BLaER1 treated with 17β-estradiol and CSF1 and Interleukin-3, amounts not matched to agents 10 nM and 100 nM (cell line): Measurements from ENCODE around the gene MED15.

Source experiments
- H3K27ac ChIP-seq, 11 experiments: shearing (Covaris generic); formaldehyde crosslinking; 2 replicates each; pipeline ENCODE4 v1.8.1; 2022
- H3K27me3 ChIP-seq, 11 experiments: shearing (Covaris generic); formaldehyde crosslinking; 2 replicates each; pipeline ENCODE4 v1.8.1; 2022
- H3K36me3 ChIP-seq, 11 experiments: shearing (Covaris generic); formaldehyde crosslinking; 2 replicates each; pipeline ENCODE4 v1.8.1; 2022
- H3K4me1 ChIP-seq, 10 experiments: shearing (Covaris generic); formaldehyde crosslinking; 2 replicates each; pipeline ENCODE4 v1.8.1; 2022
- H3K4me2 ChIP-seq, 11 experiments: shearing (Covaris generic); formaldehyde crosslinking; 2 replicates each; pipeline ENCODE4 v1.8.1; 2022
- H3K4me3 ChIP-seq, 10 experiments: shearing (Covaris generic); formaldehyde crosslinking; 2 replicates each; pipeline ENCODE4 v1.8.1; 2022
- H3K9ac ChIP-seq, 11 experiments: shearing (Covaris generic); formaldehyde crosslinking; 2 replicates each; pipeline ENCODE4 v1.8.1; 2022
- H3K9me3 ChIP-seq, 11 experiments: shearing (Covaris generic); formaldehyde crosslinking; replicated peaks in 1 of 11; 2 replicates each; pipeline ENCODE4 v1.8.1; 2022
- H4K20me1 ChIP-seq, 11 experiments: shearing (Covaris generic); formaldehyde crosslinking; 2 replicates each; pipeline ENCODE4 v1.8.1; 2022
- Cebpa-rat ChIP-seq, 11 experiments: shearing (Covaris generic); IDR thresholded peaks; 2 replicates each; pipeline ENCODE4 v1.8.1; 2022

The MED15 gene

GRCh38 chr22:20595461-20595860 is 88.1 kb downstream of the MED15 start:
- Histone ChIP-seq H3K27ac (no peak overlapping the region), H4K20me1 (peaks cover 0 to 10% (median 0%) of the 10 kb centered on the region in 11 experiments; a peak in 1 of 22 replicates), H3K4me3 (no peak overlapping the region), H3K9ac (no peak overlapping the region), H3K36me3 (no peaks in the 10 kb centered on the region), H3K4me1 (peaks cover 0 to 19% (median 9%) of the 10 kb centered on the region in 10 experiments; a peak in 12 of 20 replicates), H3K4me2 (peak overlapping the region in 6 of 11 experiments; percentile 1 to 35 (median 10); a peak in 5 of 22 replicates), H3K27me3 (no peaks in the 10 kb centered on the region), H3K9me3 (no peaks in the 10 kb centered on the region; a peak in 1 of 22 replicates)
- no peak for TF ChIP-seq Cebpa-rat (IDR thresholded peaks at IDR 0.05)

DNA sequence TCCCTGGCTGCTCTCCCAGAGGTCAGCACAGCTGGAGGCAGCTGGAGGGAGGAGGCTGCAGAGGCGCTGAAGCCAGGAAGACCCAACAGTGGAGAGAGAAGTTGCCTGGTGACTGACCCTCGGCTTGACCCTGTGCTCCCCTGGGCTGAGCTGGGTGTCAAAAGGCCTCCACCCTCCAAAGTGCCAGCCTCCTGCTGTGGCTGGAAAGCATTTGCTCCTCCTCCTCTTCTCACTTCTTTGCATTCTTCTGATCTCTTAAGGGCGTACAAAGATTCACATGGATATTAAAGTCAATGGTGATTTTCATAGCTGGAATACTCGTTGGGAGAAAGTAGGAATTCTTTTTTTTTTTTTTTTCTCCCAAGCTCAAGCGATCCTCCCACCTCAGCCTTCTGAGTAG is 91.7 kb downstream of the MED15 start:
- no peak overlapping the region for H3K9ac ChIP-seq
- no peak overlapping the region for H3K27ac ChIP-seq
- H3K4me3 ChIP-seq, result no peak overlapping the region
- H3K36me3 ChIP-seq, result no peaks in the 10 kb centered on the region
- H3K27me3 ChIP-seq, result no peaks in the 10 kb centered on the region
- no peaks in the 10 kb centered on the region; a peak in 1 of 22 replicates for H4K20me1 ChIP-seq
- no peaks in the 10 kb centered on the region; a peak in 1 of 22 replicates for H3K9me3 ChIP-seq
- no peak overlapping the region for H3K4me2 ChIP-seq
- TF ChIP-seq Cebpa-rat (IDR thresholded peaks at IDR 0.05), result no peak
- peaks cover 0 to 23% (median 9%) of the 10 kb centered on the region in 10 experiments; a peak in 12 of 20 replicates for H3K4me1 ChIP-seq

DNA sequence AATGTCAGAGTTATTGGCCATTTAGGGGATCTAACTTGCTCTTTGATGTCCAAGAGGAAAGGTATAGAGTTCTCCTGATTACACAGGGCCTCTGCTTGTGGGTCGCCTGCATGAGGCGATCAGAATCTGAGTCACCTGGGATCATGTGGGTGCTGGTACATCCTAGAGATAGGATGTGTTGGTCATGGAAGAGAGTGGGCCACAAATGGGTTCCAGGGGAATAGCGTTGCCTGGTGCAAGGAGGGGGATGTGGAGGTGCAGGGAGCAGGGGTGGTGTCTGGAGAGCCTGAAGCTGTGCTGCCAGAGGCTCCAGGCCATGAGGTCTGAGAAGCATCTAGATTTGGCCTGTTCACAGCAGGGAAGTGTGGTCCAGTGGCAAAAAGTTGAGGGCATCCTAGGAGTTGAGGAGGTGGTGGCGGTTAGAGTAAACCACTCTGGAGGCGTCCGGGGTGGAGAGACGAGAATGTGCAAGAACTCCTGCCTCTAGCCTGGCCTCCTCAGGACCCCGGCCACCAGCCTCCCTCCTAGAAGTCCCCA is 92.8 kb downstream of the MED15 start:
- Histone ChIP-seq H4K20me1 (no peaks in the 10 kb centered on the region; a peak in 1 of 22 replicates), H3K36me3 (no peaks in the 10 kb centered on the region), H3K27ac (no peak overlapping the region), H3K9ac (no peak overlapping the region), H3K4me1 (peaks cover 0 to 18% (median 9%) of the 10 kb centered on the region in 10 experiments; a peak in 11 of 20 replicates), H3K4me2 (peak overlapping the region in 3 of 11 experiments; percentile 30 to 48 (median 31); a peak in 4 of 22 replicates), H3K9me3 (no peaks in the 10 kb centered on the region; a peak in 1 of 22 replicates), H3K27me3 (no peaks in the 10 kb centered on the region), H3K4me3 (no peak overlapping the region)
- TF ChIP-seq Cebpa-rat (IDR thresholded peaks at IDR 0.05), result no peak

- Histone ChIP-seq H4K20me1 (peaks cover 0 to 10% (median 0%) of the 10 kb centered on the region in 11 experiments; a peak in 1 of 22 replicates), H3K4me2 (peak overlapping the region in 2 of 11 experiments; percentile 36 to 48; a peak in 3 of 22 replicates), H3K27me3 (no peaks in the 10 kb centered on the region), H3K27ac (no peak overlapping the region), H3K4me1 (peaks cover under 1 to 20% (median 11%) of the 10 kb centered on the region in 10 experiments; a peak in 19 of 20 replicates), H3K4me3 (no peak overlapping the region), H3K9ac (no peak overlapping the region), H3K9me3 (no peaks in the 10 kb centered on the region; a peak in 1 of 22 replicates), H3K36me3 (no peaks in the 10 kb centered on the region)
- no peak for TF ChIP-seq Cebpa-rat (IDR thresholded peaks at IDR 0.05)
Observed at GRCh38 chr22:20601308-20601707, 93.9 kb downstream of the MED15 start.

DNA sequence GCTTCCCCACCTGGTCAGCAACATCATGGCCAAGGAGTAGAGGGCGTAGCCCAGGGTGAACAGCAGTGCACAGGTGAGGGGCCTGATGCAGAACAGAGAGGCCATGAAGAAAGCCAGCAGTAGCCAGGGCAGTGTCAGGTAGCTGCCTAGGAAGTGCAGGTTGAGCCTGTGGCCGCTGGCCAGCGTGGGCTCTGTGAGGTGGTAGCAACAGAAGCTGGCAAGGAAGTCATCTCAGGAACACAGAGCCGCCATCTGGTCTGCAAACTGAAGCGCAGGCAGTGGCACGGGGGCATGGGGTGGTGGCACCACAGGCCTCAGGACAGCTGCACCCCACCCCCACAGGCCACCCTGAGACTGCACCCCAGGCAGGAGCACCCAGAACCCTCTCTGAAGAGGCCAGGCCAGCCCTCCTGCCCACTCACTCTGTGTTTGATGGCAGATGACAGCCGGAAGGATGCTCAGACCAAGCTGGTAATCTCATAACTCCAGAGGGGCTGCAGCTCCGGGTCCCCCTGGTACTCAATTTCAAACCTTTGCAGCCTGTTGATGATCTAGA is 95.3 kb downstream of the MED15 start:
- Histone ChIP-seq H3K9me3 (no peaks in the 10 kb centered on the region; a peak in 1 of 22 replicates), H3K4me1 (peaks cover 14 to 34% (median 25%) of the 10 kb centered on the region in 10 experiments), H3K36me3 (no peaks in the 10 kb centered on the region), H3K4me3 (no peak overlapping the region), H3K9ac (0 out of 22 replicates have a peak overlapping the region, but pooled peaks of 1 of the 11 experiments have one; percentile 4), H3K4me2 (0 out of 22 replicates have a peak overlapping the region, but pooled peaks of 1 of the 11 experiments have one; percentile 36), H4K20me1 (peaks cover 0 to 16% (median 0%) of the 10 kb centered on the region in 11 experiments; a peak in 1 of 22 replicates), H3K27ac (no peak overlapping the region), H3K27me3 (peaks cover 0 to 12% (median 0%) of the 10 kb centered on the region in 11 experiments; a peak in 3 of 22 replicates)
- TF ChIP-seq Cebpa-rat (IDR thresholded peaks at IDR 0.05), result no peak

GRCh38 chr22:20604092-20604747 is 96.8 kb downstream of the MED15 start:
- no peak for TF ChIP-seq Cebpa-rat (IDR thresholded peaks at IDR 0.05)
- H3K9ac ChIP-seq, result no peak overlapping the region
- H3K9me3 ChIP-seq, result no peaks in the 10 kb centered on the region
- H3K36me3 ChIP-seq, result no peaks in the 10 kb centered on the region
- H3K4me1 ChIP-seq, result peaks cover 14 to 43% (median 30%) of the 10 kb centered on the region in 10 experiments
- H4K20me1 ChIP-seq, result peaks cover 0 to 16% (median 0%) of the 10 kb centered on the region in 11 experiments; a peak in 1 of 22 replicates
- H3K27ac ChIP-seq, result no peak overlapping the region
- H3K4me2 ChIP-seq, result no peak overlapping the region; a peak in 1 of 22 replicates
- peaks cover 0 to 13% (median 0%) of the 10 kb centered on the region in 11 experiments; a peak in 3 of 22 replicates for H3K27me3 ChIP-seq
- H3K4me3 ChIP-seq, result no peak overlapping the region

DNA sequence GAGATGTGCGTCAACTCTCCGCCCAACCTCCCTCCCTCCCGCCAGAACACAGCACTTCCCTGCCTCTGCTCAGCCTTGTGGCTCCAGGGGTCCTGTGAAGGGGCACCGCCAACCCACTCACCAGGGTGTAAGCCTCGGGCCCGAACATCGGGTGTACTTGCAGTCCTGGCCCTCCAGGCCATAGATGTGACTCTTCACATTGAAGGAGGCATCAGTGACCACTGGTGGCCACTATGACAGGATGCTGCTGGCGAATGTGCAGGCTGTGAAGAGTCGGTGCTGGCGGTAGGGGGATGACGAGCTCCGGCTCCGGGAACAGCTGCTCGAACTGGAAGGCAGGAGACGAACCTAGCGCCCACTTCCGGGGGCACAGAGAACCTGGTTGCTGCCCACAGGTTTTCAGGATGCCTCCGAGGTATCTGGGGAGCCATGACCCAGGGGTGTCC is 97.4 kb downstream of the MED15 start:
- H3K9me3 ChIP-seq, result no peaks in the 10 kb centered on the region
- H3K4me3 ChIP-seq, result no peak overlapping the region
- H3K36me3 ChIP-seq, result no peaks in the 10 kb centered on the region
- H3K27ac ChIP-seq, result no peak overlapping the region
- peaks cover 14 to 46% (median 30%) of the 10 kb centered on the region in 10 experiments for H3K4me1 ChIP-seq
- H4K20me1 ChIP-seq, result peaks cover 0 to 16% (median 0%) of the 10 kb centered on the region in 11 experiments; a peak in 1 of 22 replicates
- no peak for TF ChIP-seq Cebpa-rat (IDR thresholded peaks at IDR 0.05)
- peaks cover 0 to 13% (median 0%) of the 10 kb centered on the region in 11 experiments; a peak in 3 of 22 replicates for H3K27me3 ChIP-seq
- H3K9ac ChIP-seq, result no peak overlapping the region
- H3K4me2 ChIP-seq, result no peak overlapping the region

DNA sequence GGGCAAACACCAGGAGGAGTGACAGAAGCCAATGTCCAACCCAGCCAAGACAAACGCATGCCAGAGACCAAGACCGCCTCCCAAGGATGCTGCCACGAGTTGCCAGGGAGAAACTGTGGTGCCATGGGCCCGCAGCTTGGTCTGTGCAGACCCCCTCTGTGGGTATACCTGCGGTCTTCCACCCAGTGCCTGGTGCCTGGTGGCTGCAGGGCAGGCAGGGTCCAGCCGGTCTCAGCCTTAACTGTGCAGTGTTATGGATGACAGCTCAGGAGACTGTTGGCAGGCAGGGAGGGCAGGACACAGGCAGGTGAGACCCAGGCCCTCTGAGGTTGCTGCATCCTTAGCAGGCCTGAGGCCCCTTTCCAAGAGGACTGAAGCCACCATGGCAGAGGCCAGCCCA is 97.9 kb downstream of the MED15 start:
- Histone ChIP-seq H4K20me1 (peaks cover 0 to 16% (median 0%) of the 10 kb centered on the region in 11 experiments; a peak in 1 of 22 replicates), H3K27me3 (peaks cover 0 to 13% (median 0%) of the 10 kb centered on the region in 11 experiments; a peak in 3 of 22 replicates), H3K36me3 (no peaks in the 10 kb centered on the region), H3K27ac (no peak overlapping the region), H3K9me3 (no peaks in the 10 kb centered on the region), H3K4me2 (no peak overlapping the region), H3K4me3 (no peak overlapping the region), H3K9ac (no peak overlapping the region), H3K4me1 (peaks cover 14 to 51% (median 31%) of the 10 kb centered on the region in 10 experiments)
- TF ChIP-seq Cebpa-rat (IDR thresholded peaks at IDR 0.05), result no peak
